AG10803 (cell line): ENCODE measurements around the gene PTPRR.

Experiments used
- DNase-seq: peaks from one replicate; pipeline ENCODE4 v3.0.0; 2010; ENCODE audit warnings: low read depth
- H3K4me3 ChIP-seq: 2 replicates; pipeline ENCODE4 v1.5.1; 2011; ENCODE audit warnings: mild to moderate bottlenecking, low read length, control low read depth
- CTCF ChIP-seq: conservative IDR thresholded peaks from 2 replicates; pipeline ENCODE4 v1.5.1; 2011; ENCODE audit warnings: mild to moderate bottlenecking, low read length, control low read depth, inconsistent platforms

Gene PTPRR

GRCh38 chr12:70635755-70636154, 284.8 kb downstream of the PTPRR start:
- no peak overlapping the region for H3K4me3 ChIP-seq
- no peak for TF ChIP-seq CTCF
- DNase-seq = no peak

GRCh38 chr12:70628701-70629480, 291.6 kb downstream of the PTPRR start:
- no peak for TF ChIP-seq CTCF
- H3K4me3 ChIP-seq = no peak overlapping the region
- DNase-seq = no peak

GRCh38 chr12:70627677-70628076, 292.9 kb downstream of the PTPRR start:
- no peak for DNase-seq
- H3K4me3 ChIP-seq = no peak overlapping the region
- TF ChIP-seq CTCF = no peak

GRCh38 chr12:70626180-70626579, 294.4 kb downstream of the PTPRR start:
- no peak for DNase-seq
- no peak for TF ChIP-seq CTCF

GRCh38 chr12:70619471-70620152, 300.9 kb downstream of the PTPRR start:
- peak; percentile 7 for DNase-seq
- H3K4me3 ChIP-seq = no peak overlapping the region
- TF ChIP-seq CTCF = no peak

More at GRCh38 chr12:70626180-70626579, 294.4 kb downstream of the PTPRR start:
- no peak overlapping the region for H3K4me3 ChIP-seq

GRCh38 chr12:70618371-70618770, 302.2 kb downstream of the PTPRR start:
- TF ChIP-seq CTCF = no peak
- no peak for DNase-seq
- H3K4me3 ChIP-seq = no peak overlapping the region

GRCh38 chr12:70617450-70617849, 303.1 kb downstream of the PTPRR start:
- no peak for TF ChIP-seq CTCF
- DNase-seq = no peak
- no peak overlapping the region for H3K4me3 ChIP-seq
